Measurements from ENCODE around the gene AQP3. TPM values are rescaled to one million over a fixed set of nuclear protein-coding genes. Genes with fewer than 3 reads are reported as not detected.

The AQP3 gene
- total and polyA plus RNA-seq, 2 donors (not counting 1 experiment from before 2014, with no cell fraction given): 3.2 to 16.2 TPM

DNA sequence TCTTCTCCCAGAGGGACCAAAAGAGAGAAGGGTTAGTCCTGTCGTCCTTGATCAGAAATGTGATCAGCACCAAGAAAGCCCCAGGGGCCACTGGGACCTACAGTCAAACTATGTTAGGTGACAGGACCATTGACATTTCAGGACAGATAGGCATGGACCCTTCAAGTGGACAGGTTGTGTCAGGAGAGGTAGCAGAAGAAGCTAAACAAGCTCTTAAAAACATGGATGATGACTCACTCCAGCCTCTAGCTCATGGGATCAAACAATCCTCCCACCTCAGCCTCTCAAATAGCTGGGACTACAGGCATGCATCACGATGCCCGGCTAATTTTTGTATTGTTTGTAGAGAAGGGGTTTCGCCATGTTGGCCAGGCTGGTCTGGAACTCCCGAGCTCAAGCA is 2.3 kb upstream of the AQP3 start:
- Histone ChIP-seq H3K27ac (ENCODE audit: insufficient read depth, low read length) (no peak overlapping the region), H3K9ac (ENCODE audit: insufficient read depth, low read length) (no peak overlapping the region), H3K4me2 (ENCODE audit: extremely low read depth, insufficient read depth, low read length) (no peak overlapping the region), H3K4me3 (replicated peaks in 1 of 4; ENCODE audit: control extremely low read depth in 1 of 4, insufficient read depth in 1 of 4, low read depth in 3 of 4, low read length in 4 of 4) (no peak overlapping the region), H3K36me3 (ENCODE audit: control insufficient read depth, insufficient read depth, low read length) (no peaks in the 10 kb centered on the region), H3K79me2 (ENCODE audit: control insufficient read depth, insufficient read depth, low read length) (no peaks in the 10 kb centered on the region), H3K27me3 (ENCODE audit: control insufficient read depth, insufficient read depth, low read length) (peaks cover 2% of the 10 kb centered on the region), H2AFZ (ENCODE audit: low read length) (no peak overlapping the region), H3K4me1 (ENCODE audit: control insufficient read depth, extremely low read depth, insufficient read depth, low read length) (peaks cover 6% of the 10 kb centered on the region), H3K9me3 (ENCODE audit: control insufficient read depth, insufficient read depth, low read depth, low read length) (no peaks in the 10 kb centered on the region), H4K20me1 (ENCODE audit: control insufficient read depth, extremely low read depth, insufficient read depth, low read length) (no peaks in the 10 kb centered on the region)
- no peak for DNase-seq (ENCODE audit: low read depth in 2 of 2)
- TF ChIP-seq EZH2 (IDR thresholded peaks at IDR 0.05; ENCODE audit: low read length, missing control alignments) (no peak), CTCF (conservative IDR thresholded peaks at IDR 0.05 in 1 of 2, IDR thresholded peaks at IDR 0.05 in 1 of 2; ENCODE audit: low read depth in 1 of 2, low read length in 2 of 2) (no peak)

- Histone ChIP-seq H3K4me2 (ENCODE audit: extremely low read depth, insufficient read depth, low read length) (peak overlapping the region; percentile 65), H3K27ac (ENCODE audit: insufficient read depth, low read length) (no peak overlapping the region), H3K79me2 (ENCODE audit: control insufficient read depth, insufficient read depth, low read length) (no peaks in the 10 kb centered on the region), H3K9ac (ENCODE audit: insufficient read depth, low read length) (no peak overlapping the region), H2AFZ (ENCODE audit: low read length) (peak overlapping the region; percentile 38), H3K9me3 (ENCODE audit: control insufficient read depth, insufficient read depth, low read depth, low read length) (no peaks in the 10 kb centered on the region), H3K4me3 (replicated peaks in 1 of 4; ENCODE audit: control extremely low read depth in 1 of 4, insufficient read depth in 1 of 4, low read depth in 3 of 4, low read length in 4 of 4) (peak overlapping the region in 3 of 4 experiments; percentile 19 to 54 (median 37)), H3K27me3 (ENCODE audit: control insufficient read depth, insufficient read depth, low read length) (peaks cover 2% of the 10 kb centered on the region), H3K36me3 (ENCODE audit: control insufficient read depth, insufficient read depth, low read length) (no peaks in the 10 kb centered on the region), H3K4me1 (ENCODE audit: control insufficient read depth, extremely low read depth, insufficient read depth, low read length) (peaks cover 5% of the 10 kb centered on the region), H4K20me1 (ENCODE audit: control insufficient read depth, extremely low read depth, insufficient read depth, low read length) (no peaks in the 10 kb centered on the region)
- TF ChIP-seq EZH2 (IDR thresholded peaks at IDR 0.05; ENCODE audit: low read length, missing control alignments): peak; percentile 49
- no peak for TF ChIP-seq CTCF (conservative IDR thresholded peaks at IDR 0.05 in 1 of 2, IDR thresholded peaks at IDR 0.05 in 1 of 2; ENCODE audit: low read depth in 1 of 2, low read length in 2 of 2)
- DNase-seq (ENCODE audit: low read depth in 2 of 2): no peak
Measured at GRCh38 chr9:33447799-33448553, 583 bp upstream of the AQP3 start.

- DNase-seq (ENCODE audit: low read depth in 2 of 2): peak in 1 of 2 donors; percentile 20
- H3K9ac ChIP-seq (ENCODE audit: insufficient read depth, low read length): no peak overlapping the region
- H3K4me2 ChIP-seq (ENCODE audit: extremely low read depth, insufficient read depth, low read length): peak overlapping the region; percentile 88
Measured at GRCh38 chr9:33446240-33446945, 1.0 kb downstream of the AQP3 start.

More at GRCh38 chr9:33446240-33446945, 1.0 kb downstream of the AQP3 start:
- H3K79me2 ChIP-seq (ENCODE audit: control insufficient read depth, insufficient read depth, low read length): no peaks in the 10 kb centered on the region
- peaks cover 2% of the 10 kb centered on the region for H3K27me3 ChIP-seq (ENCODE audit: control insufficient read depth, insufficient read depth, low read length)
- H3K4me3 ChIP-seq (replicated peaks in 1 of 4; ENCODE audit: control extremely low read depth in 1 of 4, insufficient read depth in 1 of 4, low read depth in 3 of 4, low read length in 4 of 4): peak overlapping the region in 2 of 4 experiments; percentile 54 to 64
- H3K9me3 ChIP-seq (ENCODE audit: control insufficient read depth, insufficient read depth, low read depth, low read length): no peaks in the 10 kb centered on the region
- peaks cover 4% of the 10 kb centered on the region for H3K4me1 ChIP-seq (ENCODE audit: control insufficient read depth, extremely low read depth, insufficient read depth, low read length)
- H4K20me1 ChIP-seq (ENCODE audit: control insufficient read depth, extremely low read depth, insufficient read depth, low read length): no peaks in the 10 kb centered on the region
- no peaks in the 10 kb centered on the region for H3K36me3 ChIP-seq (ENCODE audit: control insufficient read depth, insufficient read depth, low read length)
- no peak for TF ChIP-seq CTCF (conservative IDR thresholded peaks at IDR 0.05 in 1 of 2, IDR thresholded peaks at IDR 0.05 in 1 of 2; ENCODE audit: low read depth in 1 of 2, low read length in 2 of 2)
- H2AFZ ChIP-seq (ENCODE audit: low read length): peak overlapping the region; percentile 15
- H3K27ac ChIP-seq (ENCODE audit: insufficient read depth, low read length): no peak overlapping the region
